Activated T-helper 2 cell treated with anti-CD3 and anti-CD28 coated beads, Interferon-gamma antibody, Interleukin-2, Interleukin-4, amounts not matched to agents 10 μg/mL and 5 μg/mL and 100 μg/mL, durations not matched to agents 14 hours and 24 hours and 36 hours (primary cell): ENCODE data around the gene KCNJ5. TPM values are rescaled to one million over a fixed set of nuclear protein-coding genes. Genes with fewer than 3 reads are reported as not detected.

Source experiments
- DNase-seq: peaks from one replicate; pipeline ENCODE4 v3.0.0; 2021; ENCODE audit warnings: low spot score
- H3K27ac Mint-ChIP-seq: one replicate; pipeline ENCODE4 v1.8.0; 2021; ENCODE audit warnings: mixed read lengths
- H3K27me3 Mint-ChIP-seq: one replicate; pipeline ENCODE4 v1.8.0; 2021; ENCODE audit warnings: low read depth, mixed read lengths
- H3K36me3 Mint-ChIP-seq: one replicate; pipeline ENCODE4 v1.8.0; 2021; ENCODE audit warnings: low read depth, mixed read lengths
- H3K4me1 Mint-ChIP-seq: one replicate; pipeline ENCODE4 v1.8.0; 2021; ENCODE audit warnings: low read depth, mixed read lengths
- H3K4me3 Mint-ChIP-seq: one replicate; pipeline ENCODE4 v1.8.0; 2021; ENCODE audit warnings: low read depth, mild to moderate bottlenecking, moderate library complexity, mixed read lengths
- H3K9me3 Mint-ChIP-seq: one replicate; pipeline ENCODE4 v1.8.0; 2021; ENCODE audit warnings: mixed read lengths
- intact Hi-C: fragments of 100-400 bp; cut with micrococcal nuclease; formaldehyde crosslinking; loops from one replicate; pipeline ENCODE4 v1.15.1; 2023
- total RNA-seq: library from RNA; stranded (reverse); gene quantifications from 2 replicates; pipeline ENCODE4 v1.2.3, GENCODE V29; 2022

KCNJ5 gene
- total RNA-seq, 1 donor from 2014 or later: not detected

DNA sequence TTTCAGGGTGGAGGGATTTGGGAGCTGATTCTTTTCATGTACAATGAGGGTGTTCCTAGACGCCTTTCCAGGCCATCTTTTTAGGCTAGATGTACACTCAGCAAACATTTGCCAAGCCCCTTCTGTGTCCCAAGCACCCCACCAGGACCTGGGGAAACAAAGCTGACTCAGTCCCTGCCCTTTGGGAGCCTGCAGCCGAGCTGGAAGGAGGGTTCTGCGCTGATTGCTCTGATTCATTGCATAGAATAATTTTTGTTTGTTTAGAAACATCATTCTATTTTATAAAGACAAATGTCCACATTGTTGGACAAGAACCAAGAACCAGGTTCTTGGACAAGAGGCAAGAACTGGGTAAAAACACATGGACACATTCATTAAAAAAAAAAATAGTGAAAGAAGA is 34.8 kb downstream of the KCNJ5 start:
- H3K9me3 Mint-ChIP-seq: no peaks in the 10 kb centered on the region
- no peak overlapping the region for H3K4me3 Mint-ChIP-seq
- DNase-seq: no peak
- H3K4me1 Mint-ChIP-seq: peaks cover 8% of the 10 kb centered on the region
- intact Hi-C loops: no loop called here
- H3K27me3 Mint-ChIP-seq: no peaks in the 10 kb centered on the region
- no peaks in the 10 kb centered on the region for H3K36me3 Mint-ChIP-seq
- no peak overlapping the region for H3K27ac Mint-ChIP-seq

DNA sequence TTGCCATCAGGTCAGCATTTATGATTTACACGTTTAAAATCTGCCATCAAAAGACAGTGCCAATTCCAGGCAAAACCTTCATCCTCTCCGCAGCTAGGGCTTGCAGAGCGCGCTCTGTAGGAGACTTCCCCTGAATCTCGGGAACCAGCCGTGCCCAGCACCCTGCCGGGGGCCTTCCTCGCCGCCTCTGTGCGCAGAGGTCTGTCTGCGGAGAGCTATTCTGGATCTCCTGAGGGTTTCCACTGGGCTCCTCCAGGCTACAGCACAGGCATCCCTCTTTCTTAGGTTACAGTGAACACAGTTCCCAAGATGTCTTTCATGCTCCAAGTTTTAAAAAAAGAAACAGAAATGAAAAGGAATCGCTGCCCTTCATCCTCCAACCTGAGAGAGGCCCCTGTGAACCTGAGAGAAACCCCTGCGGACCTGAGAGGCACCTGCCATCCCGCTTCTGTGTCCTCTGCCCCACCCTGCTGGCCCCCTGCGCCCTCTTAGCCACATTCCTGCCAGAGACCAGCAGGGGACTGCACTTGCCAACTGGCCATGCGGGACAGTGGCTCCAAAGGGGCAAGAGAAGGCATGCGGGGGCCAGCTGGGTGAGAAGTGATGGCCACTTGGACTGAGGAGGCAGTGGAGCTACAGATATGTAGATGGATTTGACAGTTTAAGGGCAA is 35.4 kb downstream of the KCNJ5 start:
- Mint-ChIP-seq H3K9me3 (no peaks in the 10 kb centered on the region), H3K4me1 (peaks cover 8% of the 10 kb centered on the region), H3K27me3 (no peaks in the 10 kb centered on the region), H3K36me3 (no peaks in the 10 kb centered on the region), H3K4me3 (no peak overlapping the region), H3K27ac (no peak overlapping the region)
- no peak for DNase-seq
- intact Hi-C loops: no loop called here

DNA sequence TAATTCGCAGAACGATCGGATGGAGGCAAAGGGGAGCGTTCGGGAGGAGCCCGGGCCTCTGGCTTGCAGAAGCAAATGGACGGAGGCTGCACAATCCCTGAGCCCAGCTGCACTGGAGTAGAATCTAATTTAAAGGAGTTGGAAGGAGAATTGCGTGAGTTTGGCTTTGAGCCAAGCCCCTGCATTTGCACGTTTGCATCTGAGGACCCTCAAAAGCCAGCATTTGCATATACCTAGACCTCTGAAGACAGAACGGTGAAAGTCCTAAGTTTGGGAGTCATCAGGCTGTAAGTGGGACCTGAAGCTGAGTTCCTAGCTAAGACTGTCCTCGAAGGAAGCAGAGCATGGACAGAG is 35.9 kb downstream of the KCNJ5 start:
- no peaks in the 10 kb centered on the region for H3K27me3 Mint-ChIP-seq
- no peak for DNase-seq
- intact Hi-C loops: no loop called here
- peaks cover 8% of the 10 kb centered on the region for H3K4me1 Mint-ChIP-seq
- H3K27ac Mint-ChIP-seq: no peak overlapping the region
- H3K36me3 Mint-ChIP-seq: no peaks in the 10 kb centered on the region
- no peaks in the 10 kb centered on the region for H3K9me3 Mint-ChIP-seq
- H3K4me3 Mint-ChIP-seq: no peak overlapping the region

DNA sequence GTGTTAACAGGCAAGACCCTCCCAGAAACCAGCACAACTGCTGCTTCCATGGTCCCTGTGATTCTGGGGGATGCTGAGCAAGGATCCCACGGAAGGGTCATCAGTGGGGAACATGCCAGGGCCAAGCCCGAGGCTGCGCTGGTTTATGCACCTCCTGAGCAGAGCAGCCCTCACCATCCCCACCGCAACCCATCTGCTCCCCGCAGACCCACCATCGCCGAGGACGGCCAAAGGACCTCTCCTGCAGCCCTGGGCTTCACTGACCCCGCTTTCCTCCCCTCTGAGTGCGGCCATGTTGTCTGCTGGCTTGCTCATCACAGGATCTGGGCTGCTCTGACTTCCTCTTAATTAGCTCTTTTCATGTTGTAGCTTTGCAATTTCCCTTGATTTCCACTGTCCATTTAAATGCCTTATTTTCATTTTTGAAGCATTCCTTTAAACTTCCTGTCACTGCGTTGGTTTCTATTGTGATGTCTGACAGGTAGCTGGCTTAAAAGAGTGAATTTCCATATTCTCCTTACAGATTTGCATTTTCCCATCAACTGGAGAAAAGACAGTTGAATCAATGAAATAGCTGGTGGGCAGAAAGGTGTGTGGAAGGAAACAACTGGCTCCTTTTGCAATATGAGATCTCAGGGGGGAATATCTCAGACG is 36.7 kb downstream of the KCNJ5 start:
- Mint-ChIP-seq H3K36me3 (no peaks in the 10 kb centered on the region), H3K4me1 (peaks cover 8% of the 10 kb centered on the region), H3K9me3 (no peaks in the 10 kb centered on the region), H3K27ac (no peak overlapping the region), H3K27me3 (no peaks in the 10 kb centered on the region), H3K4me3 (no peak overlapping the region)
- intact Hi-C loops: no loop called here
- no peak for DNase-seq

DNA sequence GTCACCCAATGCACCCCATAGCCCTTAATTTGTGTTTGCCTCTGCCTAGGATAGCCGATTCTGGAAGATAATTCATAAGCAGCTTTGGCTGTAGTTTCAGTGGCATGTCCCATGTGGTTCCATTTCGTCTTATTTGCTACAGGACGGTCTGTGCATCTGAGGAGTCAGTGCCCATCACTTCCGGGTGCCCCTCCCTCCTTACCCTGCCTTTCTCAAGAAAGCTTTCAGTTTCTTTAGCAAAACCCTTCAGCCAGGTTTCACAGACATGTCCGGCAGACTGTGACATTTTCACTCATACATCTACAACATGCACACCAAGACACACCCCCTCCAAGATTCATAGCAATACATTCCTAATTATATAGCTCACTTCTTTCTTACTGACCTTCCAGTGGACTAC is 37.2 kb downstream of the KCNJ5 start:
- Mint-ChIP-seq H3K27ac (no peak overlapping the region), H3K9me3 (no peaks in the 10 kb centered on the region), H3K36me3 (no peaks in the 10 kb centered on the region), H3K4me1 (peaks cover 8% of the 10 kb centered on the region), H3K27me3 (no peaks in the 10 kb centered on the region), H3K4me3 (no peak overlapping the region)
- no peak for DNase-seq
- intact Hi-C loops: no loop called here

DNA sequence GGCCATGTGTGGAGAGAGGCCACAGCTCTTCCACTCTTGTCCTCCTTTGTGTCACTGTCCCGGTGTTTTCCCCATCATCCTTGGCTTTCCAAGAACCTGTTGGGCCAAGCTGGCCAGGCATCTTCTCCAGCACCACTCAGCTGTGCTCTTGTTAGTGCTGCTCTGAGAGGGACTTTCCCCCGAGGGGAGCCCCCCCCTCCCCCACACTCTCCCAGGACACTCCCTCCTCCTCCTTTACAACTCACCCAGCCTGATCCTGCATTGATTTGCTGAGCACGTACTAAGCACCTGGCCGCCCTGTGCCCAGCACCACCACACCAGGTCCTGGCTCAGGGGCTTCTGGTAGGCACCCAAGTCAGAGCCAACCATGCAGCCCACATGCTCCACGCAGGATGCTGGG is 38.3 kb downstream of the KCNJ5 start:
- H3K27ac Mint-ChIP-seq: no peak overlapping the region
- no peaks in the 10 kb centered on the region for H3K36me3 Mint-ChIP-seq
- no peak overlapping the region for H3K4me3 Mint-ChIP-seq
- peaks cover 8% of the 10 kb centered on the region for H3K4me1 Mint-ChIP-seq
- H3K27me3 Mint-ChIP-seq: no peaks in the 10 kb centered on the region
- intact Hi-C loops: no loop called here
- no peak for DNase-seq
- H3K9me3 Mint-ChIP-seq: no peaks in the 10 kb centered on the region

DNA sequence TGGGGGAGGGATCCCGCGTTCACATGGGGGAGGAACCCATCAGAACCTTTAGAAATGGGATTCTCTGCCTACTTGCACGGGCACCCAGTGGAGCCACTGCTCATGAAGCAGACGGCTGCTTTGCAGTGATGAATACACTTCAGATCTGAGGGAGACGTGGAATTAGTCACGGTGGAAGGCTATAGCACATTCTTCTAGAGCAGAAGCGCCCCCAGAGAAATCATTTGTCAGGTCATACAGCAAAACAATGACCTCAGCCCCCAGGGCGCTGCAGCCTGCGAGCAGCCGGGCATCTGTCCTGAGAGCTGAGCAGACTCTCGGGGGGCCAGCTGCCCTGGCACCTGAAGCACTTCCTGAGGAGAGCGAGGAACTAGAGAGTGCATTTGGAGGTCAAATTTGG is 38.8 kb downstream of the KCNJ5 start:
- H3K27ac Mint-ChIP-seq: no peak overlapping the region
- peaks cover 8% of the 10 kb centered on the region for H3K4me1 Mint-ChIP-seq
- H3K9me3 Mint-ChIP-seq: no peaks in the 10 kb centered on the region
- no peak for DNase-seq
- intact Hi-C loops: no loop called here
- no peak overlapping the region for H3K4me3 Mint-ChIP-seq
- H3K36me3 Mint-ChIP-seq: no peaks in the 10 kb centered on the region
- no peaks in the 10 kb centered on the region for H3K27me3 Mint-ChIP-seq

DNA sequence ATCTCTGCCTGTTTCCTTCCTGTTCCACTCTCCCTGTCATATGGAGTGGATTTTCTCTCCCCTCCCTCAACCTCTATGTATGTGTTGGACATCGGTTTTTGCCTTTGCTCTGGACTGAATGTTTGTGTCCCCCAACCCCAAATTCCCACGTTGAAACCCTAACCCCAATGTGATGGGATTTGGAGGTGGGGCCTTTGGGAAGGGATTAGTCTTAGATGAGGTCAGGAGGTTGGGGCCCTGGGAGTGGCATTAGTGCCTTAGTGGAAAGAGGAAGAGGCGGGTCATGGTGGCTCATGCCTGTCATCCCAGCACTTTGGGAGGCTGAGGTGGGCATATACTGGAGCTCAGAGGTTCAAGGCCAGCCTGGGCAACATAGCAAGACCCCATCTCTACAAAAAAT is 39.9 kb downstream of the KCNJ5 start:
- no peak overlapping the region for H3K27ac Mint-ChIP-seq
- H3K4me1 Mint-ChIP-seq: peaks cover 8% of the 10 kb centered on the region
- no peak overlapping the region for H3K4me3 Mint-ChIP-seq
- H3K36me3 Mint-ChIP-seq: no peaks in the 10 kb centered on the region
- DNase-seq: no peak
- H3K9me3 Mint-ChIP-seq: no peaks in the 10 kb centered on the region
- intact Hi-C loops: no loop called here
- no peaks in the 10 kb centered on the region for H3K27me3 Mint-ChIP-seq

DNA sequence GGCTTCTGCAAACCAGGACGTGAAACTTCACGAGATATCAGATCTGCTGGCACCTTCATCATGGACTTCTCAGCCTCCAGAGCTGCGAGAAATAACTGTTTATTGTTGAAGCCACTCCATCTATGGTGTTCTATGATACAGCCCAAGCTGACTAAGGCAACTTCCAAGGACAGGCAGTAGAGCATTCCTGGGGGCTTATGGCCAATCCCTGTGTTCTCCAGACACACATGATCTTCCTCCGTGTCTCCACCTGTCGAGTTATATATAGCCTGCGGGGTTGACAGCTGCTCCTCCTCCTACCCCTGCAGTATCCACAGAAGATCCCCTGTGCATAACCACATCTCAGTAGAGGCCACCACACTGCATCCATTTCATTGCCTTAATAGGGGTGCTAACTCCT is 40.5 kb downstream of the KCNJ5 start:
- H3K4me3 Mint-ChIP-seq: no peak overlapping the region
- no peaks in the 10 kb centered on the region for H3K9me3 Mint-ChIP-seq
- H3K27me3 Mint-ChIP-seq: no peaks in the 10 kb centered on the region
- H3K4me1 Mint-ChIP-seq: peaks cover 8% of the 10 kb centered on the region
- no peak for DNase-seq
- no peaks in the 10 kb centered on the region for H3K36me3 Mint-ChIP-seq
- intact Hi-C loops: no loop called here
- no peak overlapping the region for H3K27ac Mint-ChIP-seq

DNA sequence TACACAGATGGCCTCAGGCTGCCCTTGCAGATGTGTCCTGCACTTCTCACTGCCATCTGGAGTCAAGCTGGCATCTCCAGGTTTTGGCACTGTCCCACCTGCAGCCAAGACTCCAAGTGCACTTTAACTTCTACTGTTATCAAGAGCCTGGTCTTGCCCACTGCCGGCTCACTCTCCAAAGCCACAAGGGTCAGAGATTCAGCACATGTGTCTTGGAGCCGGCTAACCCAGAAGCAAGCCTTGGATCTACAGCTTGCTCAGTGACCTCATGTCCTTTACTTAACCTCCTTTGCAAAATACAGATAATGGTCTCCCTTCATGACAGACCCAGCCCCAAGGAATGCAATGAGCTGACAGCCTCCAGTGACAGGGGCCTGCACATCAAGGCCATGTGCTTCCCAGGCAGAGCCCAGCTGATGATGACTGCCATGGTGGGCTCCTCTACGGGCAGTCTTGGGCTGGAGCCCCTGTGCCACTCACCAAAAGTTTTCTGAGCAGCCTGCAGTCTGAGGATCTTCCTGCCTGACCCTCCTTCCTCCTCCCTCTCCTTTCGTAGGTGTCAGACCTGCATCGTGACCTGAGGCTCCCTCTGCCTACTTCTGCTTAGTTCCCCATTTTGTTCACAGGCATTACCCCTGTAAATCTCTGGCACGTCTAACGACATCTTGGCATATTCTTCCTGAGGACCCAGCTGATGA is 42.5 kb downstream of the KCNJ5 start:
- H3K4me3 Mint-ChIP-seq: no peak overlapping the region
- no peaks in the 10 kb centered on the region for H3K36me3 Mint-ChIP-seq
- no peak for DNase-seq
- no peak overlapping the region for H3K27ac Mint-ChIP-seq
- H3K27me3 Mint-ChIP-seq: no peaks in the 10 kb centered on the region
- intact Hi-C loops: no loop called here
- H3K4me1 Mint-ChIP-seq: peaks cover 4% of the 10 kb centered on the region
- H3K9me3 Mint-ChIP-seq: no peaks in the 10 kb centered on the region

DNA sequence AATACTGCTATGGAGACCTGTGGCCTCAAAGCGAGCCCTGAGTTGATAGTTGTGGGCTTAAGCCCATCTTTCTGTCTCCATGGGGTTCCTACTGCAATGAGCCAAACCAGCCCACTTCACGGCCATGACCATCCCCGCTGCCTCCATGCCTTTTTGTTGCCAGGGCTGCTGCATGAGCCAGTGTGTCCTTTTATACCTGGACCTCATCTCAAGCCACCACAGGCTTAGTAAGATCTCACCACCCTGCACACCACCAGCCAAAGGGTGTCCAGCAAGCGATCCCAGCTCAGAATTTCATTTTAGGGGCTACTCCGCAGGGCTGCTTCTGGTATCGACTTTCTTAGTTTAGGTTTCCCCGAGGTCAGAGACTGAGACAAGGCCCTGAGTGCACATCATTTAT is 43.2 kb downstream of the KCNJ5 start:
- H3K27ac Mint-ChIP-seq: no peak overlapping the region
- no peak for DNase-seq
- H3K4me3 Mint-ChIP-seq: no peak overlapping the region
- no peaks in the 10 kb centered on the region for H3K27me3 Mint-ChIP-seq
- H3K4me1 Mint-ChIP-seq: peaks cover 2% of the 10 kb centered on the region
- H3K36me3 Mint-ChIP-seq: no peaks in the 10 kb centered on the region
- no peaks in the 10 kb centered on the region for H3K9me3 Mint-ChIP-seq
- intact Hi-C loops: no loop called here

DNA sequence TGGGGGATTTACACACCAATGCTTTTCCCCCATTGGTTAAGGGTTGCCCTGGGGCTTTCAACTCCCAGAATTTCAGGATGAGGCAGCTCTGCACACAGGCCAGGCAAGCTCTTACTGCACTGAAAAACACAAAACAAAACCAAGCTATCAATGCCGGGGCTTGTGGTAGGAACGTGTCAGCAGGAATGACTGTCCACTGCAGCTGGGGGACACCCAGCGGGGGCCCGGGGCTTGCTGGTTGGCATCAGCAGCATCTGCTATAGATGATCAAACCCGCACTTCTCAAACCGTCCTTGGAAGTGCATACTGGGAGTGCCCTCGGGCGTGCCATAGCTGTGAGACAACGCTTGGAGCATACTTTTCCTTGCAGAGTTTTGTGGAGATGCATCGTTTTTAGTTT is 43.8 kb downstream of the KCNJ5 start:
- Mint-ChIP-seq H3K27ac (no peak overlapping the region), H3K4me1 (no peaks in the 10 kb centered on the region), H3K36me3 (no peaks in the 10 kb centered on the region), H3K4me3 (no peak overlapping the region), H3K27me3 (no peaks in the 10 kb centered on the region), H3K9me3 (no peaks in the 10 kb centered on the region)
- intact Hi-C loops: no loop called here
- no peak for DNase-seq

DNA sequence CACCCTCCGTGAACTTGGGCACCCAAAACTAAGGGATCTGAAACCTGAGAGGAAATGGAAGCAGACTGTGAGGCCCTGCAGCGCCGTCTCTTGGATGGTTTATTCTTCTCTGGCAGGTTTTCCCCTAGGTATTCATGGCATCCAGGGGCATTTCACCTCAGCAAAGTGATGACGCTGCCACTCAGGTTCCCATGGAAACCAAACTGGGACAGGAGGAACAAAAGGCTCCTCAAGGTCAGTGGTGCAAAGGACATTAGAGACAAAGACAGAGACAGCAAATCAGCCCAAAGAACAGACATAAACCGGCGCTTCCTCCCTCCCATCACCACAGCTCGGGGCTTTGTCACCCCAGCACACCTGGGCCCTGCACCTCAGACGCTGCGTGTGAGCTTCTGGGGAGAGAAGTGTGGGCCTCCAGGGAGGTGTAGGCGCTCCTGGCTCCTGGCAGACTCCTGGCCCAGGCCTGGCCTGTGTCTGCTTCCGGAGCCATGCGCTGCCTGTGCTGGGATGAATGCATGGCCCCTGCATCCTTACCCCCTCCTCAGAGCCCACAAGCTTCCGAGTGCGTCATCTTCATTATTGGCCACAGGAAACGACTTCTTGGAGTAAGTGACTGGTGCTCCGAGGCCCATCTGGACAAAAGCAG is 45.6 kb downstream of the KCNJ5 start:
- intact Hi-C loops: no loop called here

More for the DNA sequence above, 45.6 kb downstream of the KCNJ5 start:
- no peak overlapping the region for H3K27ac Mint-ChIP-seq
- no peak for DNase-seq
- no peak overlapping the region for H3K4me3 Mint-ChIP-seq
- H3K36me3 Mint-ChIP-seq: no peaks in the 10 kb centered on the region
- no peaks in the 10 kb centered on the region for H3K9me3 Mint-ChIP-seq
- H3K27me3 Mint-ChIP-seq: no peaks in the 10 kb centered on the region
- no peaks in the 10 kb centered on the region for H3K4me1 Mint-ChIP-seq
